GM12878 (cell line): ENCODE results near the gene DUS3L. TPM values are rescaled to one million over a fixed set of nuclear protein-coding genes. Genes with fewer than 3 reads are reported as not detected.

ENCODE experiments used
- ATAC-seq: fragments of 200-7000 bp; cut with Tn5 transposase; 3 replicates; pipeline ENCODE4 v1.9.1; 2020; ENCODE audit warnings: mild to moderate bottlenecking, moderate library complexity
- BruUV-seq: library from RNA; stranded (reverse); fragments of 400-500 nt; replicated peaks from 2 replicates; lab custom pipeline; 2021; lab: Mats Ljungman, UMichigan
- CTCF ChIA-PET: fragments of 300-600 bp; sonication (Branson Sonifier 250); formaldehyde crosslinking; extraction: SDS; loops from one replicate; lab custom pipeline; 2021; ENCODE audit warnings: inconsistent platforms; lab: Yijun Ruan, JAX
- POLR2A ChIA-PET: fragments of 350-600 bp; formaldehyde crosslinking; extraction: SDS; loops from one replicate; lab custom pipeline; 2021; ENCODE audit warnings: inconsistent platforms; lab: Charles Lee
- RAD21 ChIA-PET: fragments of 300-600 bp; sonication (Branson Sonifier 250); formaldehyde crosslinking; loops from one replicate; lab custom pipeline; 2023; ENCODE audit warnings: antibody characterized with exemption; ENCODE audit not compliant: unreplicated experiment; lab: Charles Lee
- SMC1A ChIA-PET: fragments of 300-600 bp; sonication (Branson Sonifier 250); formaldehyde crosslinking; loops from one replicate; lab custom pipeline; 2023; ENCODE audit not compliant: unreplicated experiment, uncharacterized antibody; lab: Charles Lee
- DNase-seq: peaks from one replicate; pipeline ENCODE4 v3.0.0-alpha.2; 2011; ENCODE audit warnings: low read depth, low spot score
- FAIRE-seq: peaks from 3 replicates; lab custom pipeline; 2011; peaks lifted over from hg19 to GRCh38; lab: Jason Lieb, UNC
- H2AFZ ChIP-seq: 2 replicates; pipeline ENCODE4 v1.6.0; 2011; ENCODE audit warnings: low read depth, low read length, control low read depth; ENCODE audit not compliant: control insufficient read depth
- H3K27ac ChIP-seq: 2 replicates; pipeline ENCODE4 v1.5.1; 2011; ENCODE audit warnings: control low read depth; ENCODE audit not compliant: control insufficient read depth, insufficient read depth
- H3K27me3 ChIP-seq, 2 experiments: replicated peaks in 1 of 2; 2 replicates each; pipeline versions ENCODE4 v1.6.0 to v1.6.1; 2011; ENCODE audit warnings: low read length in 1 of 2; ENCODE audit not compliant: control insufficient read depth in 2 of 2, insufficient read depth in 2 of 2
- H3K36me3 ChIP-seq, 2 experiments: 2 replicates each; pipeline ENCODE4 v1.5.1; 2011; ENCODE audit warnings: low read length in 1 of 2; ENCODE audit not compliant: control insufficient read depth in 2 of 2, insufficient read depth in 2 of 2
- H3K4me1 ChIP-seq: 2 replicates; pipeline ENCODE4 v1.6.1; 2011; ENCODE audit warnings: mild to moderate bottlenecking, low read length, moderate library complexity, mixed read lengths; ENCODE audit not compliant: control insufficient read depth, insufficient read depth
- H3K4me2 ChIP-seq: 2 replicates; pipeline ENCODE4 v1.6.0; 2011; ENCODE audit warnings: control low read depth; ENCODE audit not compliant: control insufficient read depth, insufficient read depth
- H3K4me3 ChIP-seq: fragments of 200-600 bp; sonication (generic); 2 replicates; pipeline ENCODE4 v1.5.1; 2016
- H3K79me2 ChIP-seq: 2 replicates; pipeline ENCODE4 v1.6.0; 2011; ENCODE audit warnings: low read length; ENCODE audit not compliant: control insufficient read depth, insufficient read depth
- H3K9ac ChIP-seq: 2 replicates; pipeline ENCODE4 v1.8.0; 2011; ENCODE audit warnings: low read length, control low read depth, mixed read lengths; ENCODE audit not compliant: control insufficient read depth, insufficient read depth
- H3K9me3 ChIP-seq: replicated peaks from 3 replicates; pipeline ENCODE4 v1.5.1; 2011; ENCODE audit warnings: mild to moderate bottlenecking, low read length; ENCODE audit not compliant: control insufficient read depth, insufficient read depth
- H4K20me1 ChIP-seq: 2 replicates; pipeline ENCODE4 v1.6.0; 2011; ENCODE audit not compliant: control insufficient read depth, insufficient read depth
- ESRRA ChIP-seq: IDR thresholded peaks from 2 replicates; pipeline ENCODE4 v1.6.1; 2012; ENCODE audit warnings: mild to moderate bottlenecking, low read length, improper control_type of control experiment
- FOXM1 ChIP-seq: IDR thresholded peaks from 2 replicates; pipeline ENCODE4 v1.6.1; 2012; ENCODE audit warnings: low read depth, mild to moderate bottlenecking, inconsistent platforms, low read length, moderate library complexity
- HDGF ChIP-seq: fragments of 450-650 bp; IDR thresholded peaks from 2 replicates; pipeline ENCODE4 v1.6.1; 2016; ENCODE audit warnings: antibody characterized with exemption
- NR2C1 ChIP-seq: fragments of 450-650 bp; IDR thresholded peaks from 2 replicates; pipeline ENCODE4 v1.6.1; 2017; ENCODE audit warnings: antibody characterized with exemption, mild to moderate bottlenecking, moderate library complexity
- PAX5 ChIP-seq: IDR thresholded peaks from 2 replicates; pipeline ENCODE4 v1.6.1; 2011; ENCODE audit warnings: low read depth, low read length, borderline replicate concordance
- PAX8 ChIP-seq: fragments of 450-650 bp; IDR thresholded peaks from 2 replicates; pipeline ENCODE4 v1.6.1; 2017; ENCODE audit warnings: mild to moderate bottlenecking, moderate library complexity
- SIX5 ChIP-seq: IDR thresholded peaks from 2 replicates; pipeline ENCODE4 v1.6.1; 2011; ENCODE audit warnings: mild to moderate bottlenecking, low read depth, low read length, moderate library complexity; ENCODE audit not compliant: severe bottlenecking
- SKIL ChIP-seq: fragments of 450-650 bp; IDR thresholded peaks from 2 replicates; pipeline ENCODE4 v1.6.1; 2017; ENCODE audit warnings: mild to moderate bottlenecking, low read depth, inconsistent platforms; ENCODE audit not compliant: poor library complexity, severe bottlenecking
- STAT3 ChIP-seq: IDR thresholded peaks from 2 replicates; pipeline ENCODE4 v1.6.1; 2011; ENCODE audit warnings: low read depth, low read length, improper control_type of control experiment
- SUZ12 ChIP-seq: fragments of 200-600 bp; sonication (generic); IDR thresholded peaks from one replicate; pipeline ENCODE4 v1.6.1; 2018; ENCODE audit warnings: antibody characterized with exemption, mild to moderate bottlenecking; ENCODE audit not compliant: unreplicated experiment
- USF1 ChIP-seq: IDR thresholded peaks from 2 replicates; pipeline ENCODE4 v1.6.1; 2011; ENCODE audit warnings: borderline replicate concordance, low read depth, mild to moderate bottlenecking, moderate library complexity, mixed read lengths, low read length; ENCODE audit not compliant: insufficient read depth; ENCODE audit errors: extremely low read length
- ZBTB11 ChIP-seq: fragments of 450-650 bp; formaldehyde crosslinking; IDR thresholded peaks from 2 replicates; pipeline ENCODE4 v1.5.0; 2022; ENCODE audit warnings: mild to moderate bottlenecking, missing genetic modification characterization
- ZNF24 ChIP-seq: fragments of 450-650 bp; IDR thresholded peaks from 2 replicates; pipeline ENCODE4 v1.6.1; 2017; ENCODE audit warnings: antibody characterized with exemption, mild to moderate bottlenecking
- ZNF274 ChIP-seq: IDR thresholded peaks from one replicate; pipeline ENCODE4 v1.8.0; 2011; ENCODE audit not compliant: insufficient read length, insufficient read depth
- ZNF384 ChIP-seq: IDR thresholded peaks from 2 replicates; pipeline ENCODE4 v1.6.1; 2012; ENCODE audit warnings: low read depth, mild to moderate bottlenecking, low read length, improper control_type of control experiment, borderline replicate concordance
- WGBS: methylation state at CpG from one replicate; pipeline ENCODE4 v1.1.6; 2016; ENCODE audit warnings: low lambda C conversion rate; ENCODE audit not compliant: insufficient replicate concordance, insufficient coverage; ENCODE audit errors: missing lambda C conversion rate; 5-methylcytosine and 5-hydroxymethylcytosine counted together
- in situ Hi-C: fragments of 300-500 bp; cut with MboI; formaldehyde crosslinking; loops from 9 replicates; pipeline ENCODE4 v1.14.3; 2018; ENCODE audit warnings: mixed read lengths
- intact Hi-C: fragments of 100-400 bp; cut with micrococcal nuclease; formaldehyde crosslinking; loops from one replicate; pipeline ENCODE4 v1.14.2; 2022; ENCODE audit not compliant: unreplicated experiment
- polyA plus RNA-seq, 11 experiments: library from polyadenylated mRNA; depleted of rRNA in 4 of 11; unstranded in 6 of 11; stranded (reverse) in 5 of 11; fragments of >200 nt; fragmentation: Nextera tagmentation in 4 of 11; fragmentation: Illumina TruSeq in 1 of 11; extraction: Ambion mirVana in 4 of 11; extraction: Trizol in 1 of 11; gene quantifications; 1 replicate in 1 of 11; 2 replicates in 10 of 11; pipeline versions ENCODE4 v1.2.1 to v1.2.3, GENCODE V29; 2011 to 2016; ENCODE audit warnings: inconsistent platforms in 2 of 11, missing spikeins in 2 of 11, low read depth in 1 of 11
- total RNA-seq, 4 experiments: library from RNA; depleted of rRNA in 3 of 4; stranded (reverse); fragments of >200 nt in 3 of 4; fragmentation: Illumina TruSeq in 1 of 4; extraction: Trizol in 1 of 4; gene quantifications; 2 replicates each; pipeline versions ENCODE4 v1.2.1 to v1.2.3, GENCODE V29; 2013 to 2021

Gene DUS3L
- total and polyA plus RNA-seq, 10 of the 15 experiments (the other 5 are each of a cell fraction or from before 2014, with no cell fraction given) = 0.64 to 47.6 (median 31.1) TPM

- H3K27ac ChIP-seq = no peak overlapping the region
- H3K79me2 ChIP-seq = no peaks in the 10 kb centered on the region
- no peak overlapping the region for H3K4me2 ChIP-seq
- in situ Hi-C loops = no loop called here
- no peaks in the 10 kb centered on the region for H4K20me1 ChIP-seq
- no peak for DNase-seq
- H3K4me3 ChIP-seq = no peak overlapping the region
- no peak overlapping the region for H2AFZ ChIP-seq
- H3K36me3 ChIP-seq = no peaks in the 10 kb centered on the region
- H3K9ac ChIP-seq = no peak overlapping the region
- SMC1A ChIA-PET = no interaction called here
- CTCF ChIA-PET = interaction anchor here (1.1 kb wide), 1 partner anchor 21 kb away, joined by 4 read pairs; no protein-coding TSS in a partner anchor
- 88% methylated on average over 15 of the region's 21 CpGs for WGBS
- H3K9me3 ChIP-seq = no peaks in the 10 kb centered on the region
- no peak for ATAC-seq
- BruUV-seq = no TSS peak
- intact Hi-C loops = no loop called here
- H3K4me1 ChIP-seq = peaks cover 24% of the 10 kb centered on the region
- no peak for TF ChIP-seq ZNF274
- TF ChIP-seq USF1 = no peak
- no peak for TF ChIP-seq ZBTB11
- no peak for TF ChIP-seq ZNF384
- TF ChIP-seq PAX5 = no peak
- TF ChIP-seq ZNF24 = no peak
- TF ChIP-seq SUZ12 = no peak
- no peak for TF ChIP-seq SKIL
- TF ChIP-seq SIX5 = no peak
- TF ChIP-seq HDGF = no peak
- no peak for TF ChIP-seq FOXM1
- TF ChIP-seq PAX8 = no peak
- TF ChIP-seq ESRRA = no peak
- no peak for TF ChIP-seq NR2C1
- no peak for TF ChIP-seq STAT3
- FAIRE-seq = no peak
- POLR2A ChIA-PET = no interaction called here
- peaks cover 0 to 4% of the 10 kb centered on the region in 2 experiments; a peak in 2 of 4 replicates for H3K27me3 ChIP-seq
- RAD21 ChIA-PET = no interaction called here
These were observed 34.2 kb upstream of the DUS3L start for GRCh38 chr19:5825178-5825577.
